PC-3 (cell line): ENCODE measurements around the gene CA10. TPM values are rescaled to one million over a fixed set of nuclear protein-coding genes. Genes with fewer than 3 reads are reported as not detected.

Experiments
- ATAC-seq: fragments of 200-7000 bp; cut with Tn5 transposase; 2 replicates; pipeline ENCODE4 v1.9.1; 2020; ENCODE audit warnings: mild to moderate bottlenecking, moderate library complexity
- BruUV-seq: library from RNA; stranded (reverse); fragments of 400-500 nt; replicated peaks from 2 replicates; lab custom pipeline; 2021; lab: Mats Ljungman, UMichigan
- CTCF ChIA-PET: fragments of 300-600 bp; sonication (Branson Sonifier 250); formaldehyde crosslinking; loops from one replicate; lab custom pipeline; 2022; ENCODE audit warnings: antibody characterized with exemption; lab: Charles Lee
- POLR2A ChIA-PET: fragments of 300-600 bp; sonication (Branson Sonifier 250); formaldehyde crosslinking; loops from one replicate; lab custom pipeline; 2022; ENCODE audit warnings: antibody characterized with exemption; ENCODE audit not compliant: unreplicated experiment; lab: Charles Lee
- DNase-seq: peaks from one replicate; pipeline ENCODE4 v3.0.0-alpha.2; 2015
- H2AFZ ChIP-seq: fragments of 300-600 bp; sonication (generic); 2 replicates; pipeline ENCODE4 v1.6.0; 2016; ENCODE audit warnings: antibody characterized with exemption, low read length
- H3F3A ChIP-seq: fragments of 300-600 bp; sonication (generic); one replicate; pipeline ENCODE4 v1.6.0; 2017; ENCODE audit warnings: antibody characterized with exemption, low read length, control low read depth, mild to moderate bottlenecking; ENCODE audit not compliant: unreplicated experiment
- H3K27ac ChIP-seq: fragments of 300-600 bp; sonication (generic); 2 replicates; pipeline ENCODE4 v1.5.1; 2016; ENCODE audit warnings: mild to moderate bottlenecking, low read length
- H3K27me3 ChIP-seq: fragments of 300-600 bp; sonication (generic); 2 replicates; pipeline ENCODE4 v1.6.1; 2016; ENCODE audit warnings: low read length, mixed read lengths
- H3K36me3 ChIP-seq: fragments of 300-600 bp; sonication (generic); 2 replicates; pipeline ENCODE4 v1.6.1; 2016; ENCODE audit warnings: low read depth, mixed run types, low read length, mixed read lengths
- H3K4me1 ChIP-seq: fragments of 300-600 bp; sonication (generic); 2 replicates; pipeline ENCODE4 v1.5.1; 2016; ENCODE audit warnings: low read length; ENCODE audit not compliant: insufficient read depth
- H3K4me2 ChIP-seq: fragments of 300-600 bp; sonication (generic); 2 replicates; pipeline ENCODE4 v1.6.0; 2016; ENCODE audit warnings: low read length
- H3K4me3 ChIP-seq: fragments of 300-600 bp; sonication (generic); 2 replicates; pipeline ENCODE4 v1.5.1; 2016; ENCODE audit warnings: mild to moderate bottlenecking, low read length, mixed read lengths
- H3K79me2 ChIP-seq: fragments of 300-600 bp; sonication (generic); 2 replicates; pipeline ENCODE4 v1.6.1; 2017; ENCODE audit warnings: low read length, mixed read lengths
- H3K9ac ChIP-seq: fragments of 300-600 bp; sonication (generic); 2 replicates; pipeline ENCODE4 v1.6.0; 2016; ENCODE audit warnings: mild to moderate bottlenecking, low read length
- H3K9me2 ChIP-seq: fragments of 300-600 bp; sonication (generic); replicated peaks from 2 replicates; pipeline ENCODE4 v1.6.1; 2016; ENCODE audit warnings: mixed run types, low read length, mixed read lengths
- H3K9me3 ChIP-seq: fragments of 300-600 bp; sonication (generic); 2 replicates; pipeline ENCODE4 v1.6.1; 2016; ENCODE audit warnings: low read length, mixed read lengths
- H4K20me1 ChIP-seq: fragments of 300-600 bp; sonication (generic); 2 replicates; pipeline ENCODE4 v1.6.1; 2016; ENCODE audit warnings: low read length, mixed read lengths
- EZH2 ChIP-seq: fragments of 300-600 bp; sonication (generic); IDR thresholded peaks from one replicate; pipeline ENCODE4 v1.6.1; 2017; ENCODE audit warnings: antibody characterized with exemption, mild to moderate bottlenecking, low read length; ENCODE audit not compliant: unreplicated experiment
- EZH2phosphoT487 ChIP-seq: fragments of 300-600 bp; sonication (generic); IDR thresholded peaks from 2 replicates; pipeline ENCODE4 v1.6.1; 2018; ENCODE audit warnings: mild to moderate bottlenecking, antibody characterized with exemption, low read length, borderline replicate concordance
- intact Hi-C: fragments of 100-400 bp; cut with micrococcal nuclease; formaldehyde crosslinking; loops from 2 replicates; pipeline ENCODE4 v1.9.0; 2023
- total RNA-seq: library from RNA; depleted of rRNA; stranded (reverse); fragments of >200 nt; gene quantifications from 2 replicates; pipeline ENCODE4 v1.2.3, GENCODE V29; 2014
- TF ChIP-seq, protein P1 (sequence below): fragments of 300-600 bp; sonication (generic); conservative IDR thresholded peaks from 2 replicates; pipeline ENCODE4 v1.5.1; 2017; ENCODE audit warnings: antibody characterized with exemption, low read depth, mild to moderate bottlenecking, low read length

CA10 gene
- total RNA-seq, 1 experiment from 2014 or later = not detected

DNA sequence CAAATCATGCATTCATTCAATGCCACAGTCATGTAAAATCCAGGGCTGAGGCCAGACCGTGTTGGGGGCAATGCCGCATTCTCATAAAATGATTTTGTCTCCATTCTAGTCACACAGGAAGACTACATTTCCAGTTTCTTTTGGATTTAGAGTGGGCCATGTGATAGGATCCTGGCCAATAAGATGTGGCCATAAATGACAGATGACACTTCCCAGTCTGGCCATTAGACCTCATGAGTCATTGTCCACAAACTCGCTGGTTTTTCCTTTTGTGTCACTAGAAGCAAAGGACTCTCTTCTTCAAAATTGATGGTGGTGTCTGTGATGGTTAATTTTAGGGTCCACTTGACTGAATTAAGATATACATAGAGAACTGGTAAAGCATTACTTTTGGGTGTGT, 545.8 kb downstream of the CA10 start:
- CTCF ChIA-PET = no interaction called here

DNA sequence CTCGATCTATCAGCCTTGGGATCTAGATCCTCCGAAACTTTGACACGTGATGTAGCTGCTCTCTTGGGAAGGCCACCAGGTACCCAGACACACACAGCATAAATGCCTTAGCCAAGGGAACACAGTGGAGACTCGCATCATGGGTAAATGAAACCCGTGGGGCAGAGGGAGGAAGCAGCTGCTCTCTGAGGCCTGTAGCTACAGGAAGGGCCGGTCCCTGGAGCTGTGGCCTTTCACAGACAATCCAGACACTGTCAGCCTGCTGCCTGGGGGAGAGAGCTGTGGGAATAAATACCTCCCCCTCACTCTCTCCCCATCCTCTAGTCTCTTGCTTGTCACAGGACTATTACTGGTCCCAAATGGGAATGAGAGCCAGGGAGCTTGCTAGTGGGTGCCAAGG, 546.9 kb downstream of the CA10 start:
- Histone ChIP-seq H3K9me2 (no peaks in the 10 kb centered on the region), H3K79me2 (no peaks in the 10 kb centered on the region), H3F3A (no peaks in the 10 kb centered on the region), H3K4me1 (no peaks in the 10 kb centered on the region), H3K9ac (no peak overlapping the region), H3K4me2 (no peak overlapping the region), H3K4me3 (no peak overlapping the region), H2AFZ (no peak overlapping the region), H3K27ac (no peak overlapping the region), H4K20me1 (no peaks in the 10 kb centered on the region), H3K36me3 (no peaks in the 10 kb centered on the region), H3K9me3 (no peaks in the 10 kb centered on the region), H3K27me3 (peaks cover 21% of the 10 kb centered on the region; the same call in 1 of the 2 replicates)
- POLR2A ChIA-PET = no interaction called here
- TF ChIP-seq EZH2 = no peak
- no peak for TF ChIP-seq EZH2phosphoT487
- TF ChIP-seq, protein P1, sequence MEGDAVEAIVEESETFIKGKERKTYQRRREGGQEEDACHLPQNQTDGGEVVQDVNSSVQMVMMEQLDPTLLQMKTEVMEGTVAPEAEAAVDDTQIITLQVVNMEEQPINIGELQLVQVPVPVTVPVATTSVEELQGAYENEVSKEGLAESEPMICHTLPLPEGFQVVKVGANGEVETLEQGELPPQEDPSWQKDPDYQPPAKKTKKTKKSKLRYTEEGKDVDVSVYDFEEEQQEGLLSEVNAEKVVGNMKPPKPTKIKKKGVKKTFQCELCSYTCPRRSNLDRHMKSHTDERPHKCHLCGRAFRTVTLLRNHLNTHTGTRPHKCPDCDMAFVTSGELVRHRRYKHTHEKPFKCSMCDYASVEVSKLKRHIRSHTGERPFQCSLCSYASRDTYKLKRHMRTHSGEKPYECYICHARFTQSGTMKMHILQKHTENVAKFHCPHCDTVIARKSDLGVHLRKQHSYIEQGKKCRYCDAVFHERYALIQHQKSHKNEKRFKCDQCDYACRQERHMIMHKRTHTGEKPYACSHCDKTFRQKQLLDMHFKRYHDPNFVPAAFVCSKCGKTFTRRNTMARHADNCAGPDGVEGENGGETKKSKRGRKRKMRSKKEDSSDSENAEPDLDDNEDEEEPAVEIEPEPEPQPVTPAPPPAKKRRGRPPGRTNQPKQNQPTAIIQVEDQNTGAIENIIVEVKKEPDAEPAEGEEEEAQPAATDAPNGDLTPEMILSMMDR = no peak
- intact Hi-C loops = no loop called here
- ATAC-seq (no peak), DNase-seq (no peak)
- no TSS peak for BruUV-seq
- CTCF ChIA-PET = no interaction called here

More for the DNA sequence above, 545.8 kb downstream of the CA10 start:
- intact Hi-C loops = no loop called here
- Histone ChIP-seq H3K4me3 (no peak overlapping the region), H3K36me3 (no peaks in the 10 kb centered on the region), H2AFZ (no peak overlapping the region), H3K9ac (no peak overlapping the region), H3K4me1 (no peaks in the 10 kb centered on the region), H3K4me2 (no peak overlapping the region), H3K9me3 (no peaks in the 10 kb centered on the region), H3K27me3 (peaks cover 11% of the 10 kb centered on the region; the same call in 1 of the 2 replicates), H3K27ac (no peak overlapping the region), H3K79me2 (no peaks in the 10 kb centered on the region), H4K20me1 (no peaks in the 10 kb centered on the region), H3F3A (no peaks in the 10 kb centered on the region), H3K9me2 (no peaks in the 10 kb centered on the region)
- BruUV-seq = no TSS peak
- TF ChIP-seq EZH2phosphoT487 = no peak
- TF ChIP-seq, protein P1 = no peak
- no peak for TF ChIP-seq EZH2
- DNase-seq (no peak), ATAC-seq (no peak)
- POLR2A ChIA-PET = no interaction called here

DNA sequence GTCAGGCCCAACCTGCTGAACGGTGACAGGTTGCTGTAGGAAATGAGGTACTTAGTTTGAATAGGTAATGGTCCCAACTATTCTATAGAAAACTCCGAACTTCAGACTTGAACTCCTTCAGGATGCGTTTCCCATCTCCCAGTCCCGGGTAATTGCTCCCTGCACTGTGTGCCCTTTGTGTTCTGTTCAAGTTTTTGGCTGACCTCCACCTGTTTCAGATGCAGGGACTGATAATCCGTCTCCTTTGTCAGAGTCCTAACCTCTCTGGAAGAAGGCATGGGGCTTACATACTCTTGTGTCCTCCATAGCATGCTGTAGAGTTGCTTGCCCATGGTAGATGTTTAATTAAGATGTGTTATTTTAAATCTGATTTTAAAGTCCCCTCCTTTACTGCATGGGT, 547.7 kb downstream of the CA10 start:
- Histone ChIP-seq H3K9me3 (no peaks in the 10 kb centered on the region), H3K27me3 (peaks cover 21% of the 10 kb centered on the region; the same call in 1 of the 2 replicates), H3K4me1 (no peaks in the 10 kb centered on the region), H3K9me2 (no peaks in the 10 kb centered on the region), H3K4me3 (no peak overlapping the region), H3F3A (no peaks in the 10 kb centered on the region), H3K79me2 (no peaks in the 10 kb centered on the region), H3K36me3 (no peaks in the 10 kb centered on the region), H3K4me2 (no peak overlapping the region), H3K27ac (no peak overlapping the region), H2AFZ (no peak overlapping the region), H3K9ac (no peak overlapping the region), H4K20me1 (no peaks in the 10 kb centered on the region)
- TF ChIP-seq, protein P1 = no peak
- no peak for TF ChIP-seq EZH2
- no peak for TF ChIP-seq EZH2phosphoT487
- ChIA-PET POLR2A (no interaction called here), CTCF (no interaction called here)
- BruUV-seq = no TSS peak
- intact Hi-C loops = no loop called here
- ATAC-seq (no peak), DNase-seq (no peak)
